GM12878 (cell line): Measurements from ENCODE around the gene CCDC138. TPM values are rescaled to one million over a fixed set of nuclear protein-coding genes. Genes with fewer than 3 reads are reported as not detected.

ENCODE experiments used
- ATAC-seq: fragments of 200-7000 bp; cut with Tn5 transposase; 3 replicates; pipeline ENCODE4 v1.9.1; 2020; ENCODE audit warnings: mild to moderate bottlenecking, moderate library complexity
- BruUV-seq: library from RNA; stranded (reverse); fragments of 400-500 nt; replicated peaks from 2 replicates; lab custom pipeline; 2021; lab: Mats Ljungman, UMichigan
- CTCF ChIA-PET: fragments of 300-600 bp; sonication (Branson Sonifier 250); formaldehyde crosslinking; extraction: SDS; loops from one replicate; lab custom pipeline; 2021; ENCODE audit warnings: inconsistent platforms; lab: Yijun Ruan, JAX
- POLR2A ChIA-PET: fragments of 350-600 bp; formaldehyde crosslinking; extraction: SDS; loops from one replicate; lab custom pipeline; 2021; ENCODE audit warnings: inconsistent platforms; lab: Charles Lee
- RAD21 ChIA-PET: fragments of 300-600 bp; sonication (Branson Sonifier 250); formaldehyde crosslinking; loops from one replicate; lab custom pipeline; 2023; ENCODE audit warnings: antibody characterized with exemption; ENCODE audit not compliant: unreplicated experiment; lab: Charles Lee
- SMC1A ChIA-PET: fragments of 300-600 bp; sonication (Branson Sonifier 250); formaldehyde crosslinking; loops from one replicate; lab custom pipeline; 2023; ENCODE audit not compliant: unreplicated experiment, uncharacterized antibody; lab: Charles Lee
- DNase-seq: peaks from one replicate; pipeline ENCODE4 v3.0.0-alpha.2; 2011; ENCODE audit warnings: low read depth, low spot score
- FAIRE-seq: peaks from 3 replicates; lab custom pipeline; 2011; peaks lifted over from hg19 to GRCh38; lab: Jason Lieb, UNC
- H2AFZ ChIP-seq: 2 replicates; pipeline ENCODE4 v1.6.0; 2011; ENCODE audit warnings: low read depth, low read length, control low read depth; ENCODE audit not compliant: control insufficient read depth
- H3K27ac ChIP-seq: 2 replicates; pipeline ENCODE4 v1.5.1; 2011; ENCODE audit warnings: control low read depth; ENCODE audit not compliant: control insufficient read depth, insufficient read depth
- H3K27me3 ChIP-seq, 2 experiments: replicated peaks in 1 of 2; 2 replicates each; pipeline versions ENCODE4 v1.6.0 to v1.6.1; 2011; ENCODE audit warnings: low read length in 1 of 2; ENCODE audit not compliant: control insufficient read depth in 2 of 2, insufficient read depth in 2 of 2
- H3K36me3 ChIP-seq, 2 experiments: 2 replicates each; pipeline ENCODE4 v1.5.1; 2011; ENCODE audit warnings: low read length in 1 of 2; ENCODE audit not compliant: control insufficient read depth in 2 of 2, insufficient read depth in 2 of 2
- H3K4me1 ChIP-seq: 2 replicates; pipeline ENCODE4 v1.6.1; 2011; ENCODE audit warnings: mild to moderate bottlenecking, low read length, moderate library complexity, mixed read lengths; ENCODE audit not compliant: control insufficient read depth, insufficient read depth
- H3K4me2 ChIP-seq: 2 replicates; pipeline ENCODE4 v1.6.0; 2011; ENCODE audit warnings: control low read depth; ENCODE audit not compliant: control insufficient read depth, insufficient read depth
- H3K4me3 ChIP-seq: fragments of 200-600 bp; sonication (generic); 2 replicates; pipeline ENCODE4 v1.5.1; 2016
- H3K79me2 ChIP-seq: 2 replicates; pipeline ENCODE4 v1.6.0; 2011; ENCODE audit warnings: low read length; ENCODE audit not compliant: control insufficient read depth, insufficient read depth
- H3K9ac ChIP-seq: 2 replicates; pipeline ENCODE4 v1.8.0; 2011; ENCODE audit warnings: low read length, control low read depth, mixed read lengths; ENCODE audit not compliant: control insufficient read depth, insufficient read depth
- H3K9me3 ChIP-seq: replicated peaks from 3 replicates; pipeline ENCODE4 v1.5.1; 2011; ENCODE audit warnings: mild to moderate bottlenecking, low read length; ENCODE audit not compliant: control insufficient read depth, insufficient read depth
- H4K20me1 ChIP-seq: 2 replicates; pipeline ENCODE4 v1.6.0; 2011; ENCODE audit not compliant: control insufficient read depth, insufficient read depth
- CEBPB ChIP-seq, 2 experiments: fragments of 150-350 bp in 1 of 2; IDR thresholded peaks; 2 replicates each; pipeline ENCODE4 v1.6.1; 2012 to 2014; ENCODE audit warnings: low read depth in 2 of 2, low read length in 2 of 2, borderline replicate concordance in 1 of 2, inconsistent platforms in 1 of 2
- POLR2AphosphoS2 ChIP-seq: IDR thresholded peaks from 2 replicates; pipeline ENCODE4 v1.6.1; 2011; ENCODE audit warnings: low read depth, mild to moderate bottlenecking, low read length, improper control_type of control experiment, moderate library complexity
- WRNIP1 ChIP-seq: IDR thresholded peaks from 2 replicates; pipeline ENCODE4 v1.6.1; 2011; ENCODE audit warnings: low read depth, low read length, improper control_type of control experiment, borderline replicate concordance
- WGBS: methylation state at CpG from one replicate; pipeline ENCODE4 v1.1.6; 2016; ENCODE audit warnings: low lambda C conversion rate; ENCODE audit not compliant: insufficient replicate concordance, insufficient coverage; ENCODE audit errors: missing lambda C conversion rate; 5-methylcytosine and 5-hydroxymethylcytosine counted together
- in situ Hi-C: fragments of 300-500 bp; cut with MboI; formaldehyde crosslinking; loops from 9 replicates; pipeline ENCODE4 v1.14.3; 2018; ENCODE audit warnings: mixed read lengths
- intact Hi-C: fragments of 100-400 bp; cut with micrococcal nuclease; formaldehyde crosslinking; loops from one replicate; pipeline ENCODE4 v1.14.2; 2022; ENCODE audit not compliant: unreplicated experiment
- polyA plus RNA-seq, 11 experiments: library from polyadenylated mRNA; depleted of rRNA in 4 of 11; unstranded in 6 of 11; stranded (reverse) in 5 of 11; fragments of >200 nt; fragmentation: Nextera tagmentation in 4 of 11; fragmentation: Illumina TruSeq in 1 of 11; extraction: Ambion mirVana in 4 of 11; extraction: Trizol in 1 of 11; gene quantifications; 1 replicate in 1 of 11; 2 replicates in 10 of 11; pipeline versions ENCODE4 v1.2.1 to v1.2.3, GENCODE V29; 2011 to 2016; ENCODE audit warnings: inconsistent platforms in 2 of 11, missing spikeins in 2 of 11, low read depth in 1 of 11
- total RNA-seq, 4 experiments: library from RNA; depleted of rRNA in 3 of 4; stranded (reverse); fragments of >200 nt in 3 of 4; fragmentation: Illumina TruSeq in 1 of 4; extraction: Trizol in 1 of 4; gene quantifications; 2 replicates each; pipeline versions ENCODE4 v1.2.1 to v1.2.3, GENCODE V29; 2013 to 2021
- TF ChIP-seq, protein P1 (sequence below): fragments of 450-650 bp; IDR thresholded peaks from 2 replicates; pipeline ENCODE4 v1.6.1; 2016; ENCODE audit warnings: mild to moderate bottlenecking, moderate library complexity, borderline replicate concordance
- TF ChIP-seq, protein P2 (sequence below): fragments of 450-650 bp; IDR thresholded peaks from 2 replicates; pipeline ENCODE4 v1.6.1; 2017; ENCODE audit warnings: mild to moderate bottlenecking
- TF ChIP-seq, protein P3 (sequence below): fragments of 450-650 bp; IDR thresholded peaks from 2 replicates; pipeline ENCODE4 v1.6.1; 2017; ENCODE audit warnings: mild to moderate bottlenecking, low read depth, inconsistent platforms; ENCODE audit not compliant: poor library complexity, severe bottlenecking

CCDC138 gene
- total and polyA plus RNA-seq, 10 of the 15 experiments (the other 5 are each of a cell fraction or from before 2014, with no cell fraction given), result 7.9 to 19.4 (median 13.0) TPM

DNA sequence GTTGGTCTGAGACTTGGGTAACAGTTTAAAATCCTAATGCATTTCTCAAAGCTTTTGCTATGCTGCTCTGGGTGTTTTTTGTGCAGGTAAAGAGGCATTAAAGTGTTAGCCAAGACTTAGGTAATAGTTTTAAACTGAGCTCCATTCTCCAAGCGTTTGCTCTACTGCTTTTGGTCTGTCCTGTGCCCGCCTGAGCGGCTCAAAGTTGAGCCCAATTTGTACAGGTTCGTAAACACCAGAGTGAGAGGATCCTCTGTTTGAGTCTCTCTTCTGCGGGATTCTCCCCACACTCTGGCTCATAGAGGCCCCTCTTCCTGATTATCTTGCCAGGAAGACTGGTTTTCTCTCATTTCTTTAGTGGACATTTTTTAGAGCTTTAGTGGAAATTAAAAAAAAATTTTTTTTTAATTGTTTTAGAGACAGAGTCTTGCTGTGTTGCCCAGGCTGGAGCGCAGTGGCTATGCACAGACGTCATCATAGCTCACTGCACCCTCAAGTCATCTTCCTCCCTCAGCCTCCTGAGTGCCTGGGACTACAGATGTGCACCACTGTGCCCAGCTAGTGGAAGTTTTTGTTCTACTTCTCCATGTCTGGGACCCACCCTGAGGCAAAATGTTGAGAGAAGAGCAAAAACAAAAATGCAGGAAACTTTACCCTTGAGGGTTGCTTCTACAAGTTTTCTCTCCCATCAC is 16.6 kb downstream of the CCDC138 start (continued):
- TF ChIP-seq, protein P1, sequence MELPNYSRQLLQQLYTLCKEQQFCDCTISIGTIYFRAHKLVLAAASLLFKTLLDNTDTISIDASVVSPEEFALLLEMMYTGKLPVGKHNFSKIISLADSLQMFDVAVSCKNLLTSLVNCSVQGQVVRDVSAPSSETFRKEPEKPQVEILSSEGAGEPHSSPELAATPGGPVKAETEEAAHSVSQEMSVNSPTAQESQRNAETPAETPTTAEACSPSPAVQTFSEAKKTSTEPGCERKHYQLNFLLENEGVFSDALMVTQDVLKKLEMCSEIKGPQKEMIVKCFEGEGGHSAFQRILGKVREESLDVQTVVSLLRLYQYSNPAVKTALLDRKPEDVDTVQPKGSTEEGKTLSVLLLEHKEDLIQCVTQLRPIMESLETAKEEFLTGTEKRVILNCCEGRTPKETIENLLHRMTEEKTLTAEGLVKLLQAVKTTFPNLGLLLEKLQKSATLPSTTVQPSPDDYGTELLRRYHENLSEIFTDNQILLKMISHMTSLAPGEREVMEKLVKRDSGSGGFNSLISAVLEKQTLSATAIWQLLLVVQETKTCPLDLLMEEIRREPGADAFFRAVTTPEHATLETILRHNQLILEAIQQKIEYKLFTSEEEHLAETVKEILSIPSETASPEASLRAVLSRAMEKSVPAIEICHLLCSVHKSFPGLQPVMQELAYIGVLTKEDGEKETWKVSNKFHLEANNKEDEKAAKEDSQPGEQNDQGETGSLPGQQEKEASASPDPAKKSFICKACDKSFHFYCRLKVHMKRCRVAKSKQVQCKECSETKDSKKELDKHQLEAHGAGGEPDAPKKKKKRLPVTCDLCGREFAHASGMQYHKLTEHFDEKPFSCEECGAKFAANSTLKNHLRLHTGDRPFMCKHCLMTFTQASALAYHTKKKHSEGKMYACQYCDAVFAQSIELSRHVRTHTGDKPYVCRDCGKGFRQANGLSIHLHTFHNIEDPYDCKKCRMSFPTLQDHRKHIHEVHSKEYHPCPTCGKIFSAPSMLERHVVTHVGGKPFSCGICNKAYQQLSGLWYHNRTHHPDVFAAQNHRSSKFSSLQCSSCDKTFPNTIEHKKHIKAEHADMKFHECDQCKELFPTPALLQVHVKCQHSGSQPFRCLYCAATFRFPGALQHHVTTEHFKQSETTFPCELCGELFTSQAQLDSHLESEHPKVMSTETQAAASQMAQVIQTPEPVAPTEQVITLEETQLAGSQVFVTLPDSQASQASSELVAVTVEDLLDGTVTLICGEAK, result no peak
- TF ChIP-seq, protein P2, sequence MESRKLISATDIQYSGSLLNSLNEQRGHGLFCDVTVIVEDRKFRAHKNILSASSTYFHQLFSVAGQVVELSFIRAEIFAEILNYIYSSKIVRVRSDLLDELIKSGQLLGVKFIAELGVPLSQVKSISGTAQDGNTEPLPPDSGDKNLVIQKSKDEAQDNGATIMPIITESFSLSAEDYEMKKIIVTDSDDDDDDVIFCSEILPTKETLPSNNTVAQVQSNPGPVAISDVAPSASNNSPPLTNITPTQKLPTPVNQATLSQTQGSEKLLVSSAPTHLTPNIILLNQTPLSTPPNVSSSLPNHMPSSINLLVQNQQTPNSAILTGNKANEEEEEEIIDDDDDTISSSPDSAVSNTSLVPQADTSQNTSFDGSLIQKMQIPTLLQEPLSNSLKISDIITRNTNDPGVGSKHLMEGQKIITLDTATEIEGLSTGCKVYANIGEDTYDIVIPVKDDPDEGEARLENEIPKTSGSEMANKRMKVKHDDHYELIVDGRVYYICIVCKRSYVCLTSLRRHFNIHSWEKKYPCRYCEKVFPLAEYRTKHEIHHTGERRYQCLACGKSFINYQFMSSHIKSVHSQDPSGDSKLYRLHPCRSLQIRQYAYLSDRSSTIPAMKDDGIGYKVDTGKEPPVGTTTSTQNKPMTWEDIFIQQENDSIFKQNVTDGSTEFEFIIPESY, result no peak
- TF ChIP-seq POLR2AphosphoS2 (no peak), CEBPB (IDR thresholded peaks at IDR 0.05; ENCODE audit: borderline replicate concordance in 1 of 2, low read depth in 2 of 2, low read length in 2 of 2) (no peak)

DNA sequence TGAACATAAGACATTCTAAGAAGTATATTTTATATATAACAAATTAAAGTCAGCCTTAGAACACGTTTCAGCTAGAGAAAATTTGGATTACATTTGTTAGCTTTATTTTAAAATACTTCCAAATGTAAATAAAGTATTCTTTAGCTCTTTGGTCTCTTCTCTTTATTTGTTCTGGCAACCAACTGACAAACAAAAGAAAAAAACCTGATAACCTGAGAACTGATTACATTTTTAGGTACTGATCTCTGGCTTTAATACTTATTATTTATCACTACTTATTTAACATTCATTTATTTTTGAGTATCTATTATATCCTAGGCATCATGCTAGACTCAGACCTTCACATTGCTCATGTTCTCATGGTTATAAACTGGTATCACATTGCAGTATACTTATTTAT is 18.5 kb downstream of the CCDC138 start:
- Histone ChIP-seq H3K4me1 (no peaks in the 10 kb centered on the region), H3K9me3 (peaks cover 11% of the 10 kb centered on the region; the same call in 2 of the 3 replicates), H3K36me3 (peaks cover 0 to 6% of the 10 kb centered on the region in 2 experiments; a peak in 3 of 4 replicates), H3K4me3 (no peak overlapping the region), H3K27me3 (no peaks in the 10 kb centered on the region), H3K27ac (no peak overlapping the region), H3K4me2 (no peak overlapping the region), H3K9ac (no peak overlapping the region), H2AFZ (no peak overlapping the region), H3K79me2 (no peaks in the 10 kb centered on the region; the same call in 1 of the 2 replicates), H4K20me1 (no peaks in the 10 kb centered on the region)
- in situ Hi-C loops, result no loop called here
- SMC1A ChIA-PET, result no interaction called here
- no peak for DNase-seq
- intact Hi-C loops, result no loop called here
- RAD21 ChIA-PET, result no interaction called here
- no TSS peak for BruUV-seq
- no peak for ATAC-seq
- CTCF ChIA-PET, result no interaction called here
- POLR2A ChIA-PET, result no interaction called here
- WGBS, result 97% methylated on average over 1 of the region's 1 CpG
- no peak for FAIRE-seq
- TF ChIP-seq WRNIP1, result no peak
- TF ChIP-seq, protein P3, sequence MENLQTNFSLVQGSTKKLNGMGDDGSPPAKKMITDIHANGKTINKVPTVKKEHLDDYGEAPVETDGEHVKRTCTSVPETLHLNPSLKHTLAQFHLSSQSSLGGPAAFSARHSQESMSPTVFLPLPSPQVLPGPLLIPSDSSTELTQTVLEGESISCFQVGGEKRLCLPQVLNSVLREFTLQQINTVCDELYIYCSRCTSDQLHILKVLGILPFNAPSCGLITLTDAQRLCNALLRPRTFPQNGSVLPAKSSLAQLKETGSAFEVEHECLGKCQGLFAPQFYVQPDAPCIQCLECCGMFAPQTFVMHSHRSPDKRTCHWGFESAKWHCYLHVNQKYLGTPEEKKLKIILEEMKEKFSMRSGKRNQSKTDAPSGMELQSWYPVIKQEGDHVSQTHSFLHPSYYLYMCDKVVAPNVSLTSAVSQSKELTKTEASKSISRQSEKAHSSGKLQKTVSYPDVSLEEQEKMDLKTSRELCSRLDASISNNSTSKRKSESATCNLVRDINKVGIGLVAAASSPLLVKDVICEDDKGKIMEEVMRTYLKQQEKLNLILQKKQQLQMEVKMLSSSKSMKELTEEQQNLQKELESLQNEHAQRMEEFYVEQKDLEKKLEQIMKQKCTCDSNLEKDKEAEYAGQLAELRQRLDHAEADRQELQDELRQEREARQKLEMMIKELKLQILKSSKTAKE, result no peak
